ENCODE results near the gene TRIM38.

TRIM38 gene

GRCh38 chr6:25966711-25967110, 4.1 kb downstream of the TRIM38 start:
- Mint-ChIP-seq H3K36me3 (ENCODE audit: insufficient read depth) (peaks cover 80% of the 10 kb centered on the region), H3K27ac (peak overlapping the region; percentile 45 to 81), H3K4me1 (ENCODE audit: low read depth in 2 of 2) (peaks cover 66 to 83% of the 10 kb centered on the region in 2 donors), H3K4me3 (peak overlapping the region; percentile 68 to 77), H3K9me3 (no peaks in the 10 kb centered on the region), H3K27me3 (no peaks in the 10 kb centered on the region)
- ATAC-seq (replicated peaks) (no peak), DNase-seq (no peak)

GRCh38 chr6:25968769-25969168, 6.2 kb downstream of the TRIM38 start:
- peak overlapping the region in 1 of 2 donors; percentile 77 for H3K4me3 Mint-ChIP-seq
- no peak for ATAC-seq (replicated peaks)
- H3K36me3 Mint-ChIP-seq (ENCODE audit: insufficient read depth), result peaks cover 88% of the 10 kb centered on the region
- no peak for DNase-seq
- no peaks in the 10 kb centered on the region for H3K9me3 Mint-ChIP-seq
- no peaks in the 10 kb centered on the region for H3K27me3 Mint-ChIP-seq
- H3K4me1 Mint-ChIP-seq (ENCODE audit: low read depth in 2 of 2), result peaks cover 50 to 73% of the 10 kb centered on the region in 2 donors
- H3K27ac Mint-ChIP-seq, result peak overlapping the region in 1 of 2 donors; percentile 45

- no peaks in the 10 kb centered on the region for H3K27me3 Mint-ChIP-seq
- peaks cover 36 to 58% of the 10 kb centered on the region in 2 donors for H3K4me1 Mint-ChIP-seq (ENCODE audit: low read depth in 2 of 2)
- DNase-seq (no peak), ATAC-seq (replicated peaks) (no peak)
- H3K36me3 Mint-ChIP-seq (ENCODE audit: insufficient read depth), result peaks cover 93% of the 10 kb centered on the region
- no peaks in the 10 kb centered on the region for H3K9me3 Mint-ChIP-seq
- H3K4me3 Mint-ChIP-seq, result no peak overlapping the region
- peak overlapping the region; percentile 66 to 82 for H3K27ac Mint-ChIP-seq
Measured at GRCh38 chr6:25971187-25971821, 8.7 kb downstream of the TRIM38 start.

- H3K27ac Mint-ChIP-seq, result peak overlapping the region; percentile 51 to 82
- peaks cover 93% of the 10 kb centered on the region for H3K36me3 Mint-ChIP-seq (ENCODE audit: insufficient read depth)
- no peaks in the 10 kb centered on the region for H3K9me3 Mint-ChIP-seq
- DNase-seq, result no peak
- ATAC-seq (replicated peaks), result no peak
- no peak overlapping the region for H3K4me3 Mint-ChIP-seq
- H3K4me1 Mint-ChIP-seq (ENCODE audit: low read depth in 2 of 2), result peaks cover 28 to 58% of the 10 kb centered on the region in 2 donors
- H3K27me3 Mint-ChIP-seq, result no peaks in the 10 kb centered on the region
Measured at GRCh38 chr6:25972128-25972527, 9.5 kb downstream of the TRIM38 start.

- H3K27ac Mint-ChIP-seq, result no peak overlapping the region
- H3K27me3 Mint-ChIP-seq, result no peaks in the 10 kb centered on the region
- DNase-seq, result no peak
- no peak for ATAC-seq (replicated peaks)
- peaks cover 93% of the 10 kb centered on the region for H3K36me3 Mint-ChIP-seq (ENCODE audit: insufficient read depth)
- H3K9me3 Mint-ChIP-seq, result no peaks in the 10 kb centered on the region
- H3K4me3 Mint-ChIP-seq, result no peak overlapping the region
- peaks cover 24 to 55% of the 10 kb centered on the region in 2 donors for H3K4me1 Mint-ChIP-seq (ENCODE audit: low read depth in 2 of 2)
Measured at GRCh38 chr6:25972902-25973301, 10.3 kb downstream of the TRIM38 start.

GRCh38 chr6:25973923-25974555, 11.4 kb downstream of the TRIM38 start:
- H3K4me3 Mint-ChIP-seq, result no peak overlapping the region
- peak overlapping the region in 1 of 2 donors; percentile 10 for H3K27ac Mint-ChIP-seq
- DNase-seq (no peak), ATAC-seq (replicated peaks) (no peak)
- no peaks in the 10 kb centered on the region for H3K9me3 Mint-ChIP-seq
- peaks cover 15 to 45% of the 10 kb centered on the region in 2 donors for H3K4me1 Mint-ChIP-seq (ENCODE audit: low read depth in 2 of 2)
- H3K27me3 Mint-ChIP-seq, result no peaks in the 10 kb centered on the region
- peaks cover 94% of the 10 kb centered on the region for H3K36me3 Mint-ChIP-seq (ENCODE audit: insufficient read depth)

- Mint-ChIP-seq H3K27ac (no peak overlapping the region), H3K4me1 (ENCODE audit: low read depth in 2 of 2) (peaks cover 9 to 30% of the 10 kb centered on the region in 2 donors), H3K27me3 (no peaks in the 10 kb centered on the region), H3K4me3 (no peak overlapping the region), H3K36me3 (ENCODE audit: insufficient read depth) (peaks cover 91% of the 10 kb centered on the region), H3K9me3 (no peaks in the 10 kb centered on the region)
- no peak for ATAC-seq (replicated peaks)
- DNase-seq, result no peak
Measured at GRCh38 chr6:25975923-25976560, 13.4 kb downstream of the TRIM38 start.

- H3K4me3 Mint-ChIP-seq, result no peak overlapping the region
- H3K9me3 Mint-ChIP-seq, result no peaks in the 10 kb centered on the region
Measured at GRCh38 chr6:25980935-25981334, 18.3 kb downstream of the TRIM38 start.

GRCh38 chr6:25981568-25982263, 19.1 kb downstream of the TRIM38 start:
- ATAC-seq (replicated peaks) (no peak), DNase-seq (no peak)
- H3K27me3 Mint-ChIP-seq, result no peaks in the 10 kb centered on the region
- H3K4me1 Mint-ChIP-seq (ENCODE audit: low read depth in 2 of 2), result peaks cover 2 to 21% of the 10 kb centered on the region in 2 donors
- no peak overlapping the region for H3K27ac Mint-ChIP-seq
- H3K9me3 Mint-ChIP-seq, result no peaks in the 10 kb centered on the region
- no peak overlapping the region for H3K4me3 Mint-ChIP-seq
- H3K36me3 Mint-ChIP-seq (ENCODE audit: insufficient read depth), result peaks cover 71% of the 10 kb centered on the region

More at GRCh38 chr6:25980935-25981334, 18.3 kb downstream of the TRIM38 start:
- DNase-seq, result no peak
- H3K27ac Mint-ChIP-seq, result peak overlapping the region in 1 of 2 donors; percentile 46
- ATAC-seq (replicated peaks), result no peak
- peaks cover 2 to 26% of the 10 kb centered on the region in 2 donors for H3K4me1 Mint-ChIP-seq (ENCODE audit: low read depth in 2 of 2)
- peaks cover 78% of the 10 kb centered on the region for H3K36me3 Mint-ChIP-seq (ENCODE audit: insufficient read depth)
- no peaks in the 10 kb centered on the region for H3K27me3 Mint-ChIP-seq

- Mint-ChIP-seq H3K27ac (peak overlapping the region; percentile 76 to 77), H3K36me3 (ENCODE audit: insufficient read depth) (peaks cover 63% of the 10 kb centered on the region), H3K9me3 (no peaks in the 10 kb centered on the region), H3K4me3 (no peak overlapping the region), H3K4me1 (ENCODE audit: low read depth in 2 of 2) (peaks cover 3 to 12% of the 10 kb centered on the region in 2 donors), H3K27me3 (no peaks in the 10 kb centered on the region)
- DNase-seq (no peak), ATAC-seq (replicated peaks) (no peak)
Measured at GRCh38 chr6:25984265-25984664, 21.7 kb downstream of the TRIM38 start.

- ATAC-seq (replicated peaks), result no peak
- H3K36me3 Mint-ChIP-seq (ENCODE audit: insufficient read depth), result peaks cover 39% of the 10 kb centered on the region
- no peaks in the 10 kb centered on the region for H3K9me3 Mint-ChIP-seq
- no peak for DNase-seq
- H3K27me3 Mint-ChIP-seq, result no peaks in the 10 kb centered on the region
- H3K4me1 Mint-ChIP-seq (ENCODE audit: low read depth in 2 of 2), result peaks cover 11 to 16% of the 10 kb centered on the region in 2 donors
- peak overlapping the region in 1 of 2 donors; percentile 35 for H3K27ac Mint-ChIP-seq
- H3K4me3 Mint-ChIP-seq, result no peak overlapping the region
Measured at GRCh38 chr6:25987845-25988244, 25.2 kb downstream of the TRIM38 start.

- Mint-ChIP-seq H3K4me3 (no peak overlapping the region), H3K9me3 (no peaks in the 10 kb centered on the region), H3K27me3 (no peaks in the 10 kb centered on the region), H3K27ac (peak overlapping the region in 1 of 2 donors; percentile 93), H3K36me3 (ENCODE audit: insufficient read depth) (peaks cover 20% of the 10 kb centered on the region), H3K4me1 (ENCODE audit: low read depth in 2 of 2) (peaks cover 13 to 20% of the 10 kb centered on the region in 2 donors)
- ATAC-seq (replicated peaks), result no peak
- DNase-seq, result no peak
Measured at GRCh38 chr6:25990172-25990873, 27.7 kb downstream of the TRIM38 start.
